B cell (primary cell): Measurements from ENCODE around the gene OTUD3. TPM values are rescaled to one million over a fixed set of nuclear protein-coding genes. Genes with fewer than 3 reads are reported as not detected.

Experiments used
- ATAC-seq: fragments of 200-7000 bp; cut with Tn5 transposase; one replicate; pipeline ENCODE4 v1.10.0; 2021; ENCODE audit warnings: low read depth, mild to moderate bottlenecking, moderate number of reproducible peaks, moderate library complexity
- CTCF ChIA-PET: fragments of 350-600 bp; sonication (Branson Sonifier 250); formaldehyde crosslinking; loops from one replicate; lab custom pipeline; 2021; ENCODE audit warnings: antibody characterized with exemption, inconsistent platforms; lab: Charles Lee
- POLR2A ChIA-PET: fragments of 350-600 bp; sonication (Branson Sonifier 250); formaldehyde crosslinking; loops from one replicate; lab custom pipeline; 2021; ENCODE audit warnings: antibody characterized with exemption; lab: Charles Lee
- DNase-seq: peaks from one replicate; pipeline ENCODE4 v3.0.0; 2013
- H2AFZ ChIP-seq: 2 replicates; pipeline ENCODE4 v1.6.1; 2012; ENCODE audit warnings: mild to moderate bottlenecking, low read depth, low read length; ENCODE audit not compliant: insufficient read depth, poor library complexity, severe bottlenecking
- H3K27ac ChIP-seq, 2 donors: 1 replicate in 1 of 2; 2 replicates in 1 of 2; pipeline ENCODE4 v1.5.1; 2012 to 2013; ENCODE audit warnings: low read length in 2 of 2, mild to moderate bottlenecking in 2 of 2, moderate library complexity in 1 of 2
- H3K27me3 ChIP-seq, 4 experiments: fragments of 200-600 bp in 1 of 4; sonication (generic) in 1 of 4; replicated peaks in 1 of 4; 1 replicate in 2 of 4; 2 replicates in 2 of 4; pipeline versions ENCODE4 v1.6.1 to v1.7.0; 2013 to 2016; ENCODE audit warnings: low read length in 3 of 4, mild to moderate bottlenecking in 2 of 4, mixed read lengths in 1 of 4, moderate library complexity in 1 of 4; ENCODE audit not compliant: insufficient read depth in 4 of 4, control insufficient read depth in 3 of 4; ENCODE audit errors: control extremely low read depth in 1 of 4
- H3K36me3 ChIP-seq, 2 experiments: replicated peaks in 1 of 2; 1 replicate in 1 of 2; 2 replicates in 1 of 2; pipeline versions ENCODE4 v1.6.1 to v1.7.1; 2013; ENCODE audit warnings: low read length in 1 of 2; ENCODE audit not compliant: insufficient read depth in 2 of 2, control insufficient read depth in 1 of 2; ENCODE audit errors: control extremely low read depth in 1 of 2, extremely low read depth in 1 of 2
- H3K4me1 ChIP-seq, 2 donors: fragments of 200-600 bp in 1 of 2; sonication (generic) in 1 of 2; 1 replicate in 1 of 2; 2 replicates in 1 of 2; pipeline versions ENCODE4 v1.5.1 to v1.6.1; 2013 to 2017; ENCODE audit warnings: low read length in 2 of 2; ENCODE audit not compliant: control insufficient read depth in 2 of 2, insufficient read depth in 2 of 2
- H3K4me2 ChIP-seq: replicated peaks from 2 replicates; pipeline ENCODE3; 2012; ENCODE audit warnings: mild to moderate bottlenecking, low read depth, low read length; ENCODE audit not compliant: poor library complexity, severe bottlenecking
- H3K4me3 ChIP-seq, 5 experiments: fragments of 200-600 bp in 1 of 5; sonication (generic) in 1 of 5; 1 replicate in 3 of 5; 2 replicates in 2 of 5; pipeline versions ENCODE4 v1.5.1 to v1.7.0; 2011 to 2016; ENCODE audit warnings: low read length in 4 of 5, mild to moderate bottlenecking in 4 of 5, low read depth in 2 of 5, control low read depth in 1 of 5, moderate library complexity in 1 of 5; ENCODE audit not compliant: insufficient read depth in 1 of 5; ENCODE audit errors: control extremely low read depth in 1 of 5, extremely low read depth in 1 of 5
- H3K79me2 ChIP-seq: fragments of 200-600 bp; sonication (generic); one replicate; pipeline ENCODE4 v1.6.0; 2016; ENCODE audit warnings: low read length; ENCODE audit not compliant: control insufficient read depth, insufficient read depth
- H3K9ac ChIP-seq: fragments of 200-600 bp; sonication (generic); 2 replicates; pipeline ENCODE4 v1.6.1; 2017; ENCODE audit warnings: mild to moderate bottlenecking, low read length, moderate library complexity
- H3K9me3 ChIP-seq, 3 donors: one replicate each; pipeline versions ENCODE4 v1.6.1 to v1.7.1; 2013; ENCODE audit warnings: low read length in 2 of 3; ENCODE audit not compliant: control insufficient read depth in 2 of 3, insufficient read depth in 1 of 3; ENCODE audit errors: control extremely low read depth in 1 of 3
- H4K20me1 ChIP-seq: 2 replicates; pipeline ENCODE4 v1.6.0; 2012; ENCODE audit warnings: mild to moderate bottlenecking, low read length; ENCODE audit not compliant: insufficient read depth, control insufficient read depth, poor library complexity, severe bottlenecking
- H3K27ac Mint-ChIP-seq: one replicate; pipeline ENCODE4 v1.8.0; 2021; ENCODE audit warnings: mixed read lengths
- H3K27me3 Mint-ChIP-seq: one replicate; pipeline ENCODE4 v1.8.0; 2021; ENCODE audit warnings: mixed read lengths
- H3K4me1 Mint-ChIP-seq: one replicate; pipeline ENCODE4 v1.8.0; 2021; ENCODE audit warnings: mixed read lengths
- H3K4me3 Mint-ChIP-seq: one replicate; pipeline ENCODE4 v1.8.0; 2021; ENCODE audit warnings: mixed read lengths
- H3K9me3 Mint-ChIP-seq: one replicate; pipeline ENCODE4 v1.8.0; 2022; ENCODE audit warnings: mixed read lengths; ENCODE audit not compliant: insufficient read depth
- EZH2 ChIP-seq: IDR thresholded peaks from 2 replicates; pipeline ENCODE4 v1.6.1; 2012; ENCODE audit warnings: borderline replicate concordance, low read depth, mild to moderate bottlenecking, moderate library complexity, low read length; ENCODE audit not compliant: insufficient read depth, poor library complexity, severe bottlenecking
- WGBS: methylation state at CpG from one replicate; pipeline ENCODE4 v1.1.5; 2013; ENCODE audit warnings: missing lambda C conversion rate; ENCODE audit not compliant: insufficient coverage; 5-methylcytosine and 5-hydroxymethylcytosine counted together
- intact Hi-C: fragments of 100-400 bp; cut with micrococcal nuclease; formaldehyde crosslinking; loops from one replicate; pipeline ENCODE4 v1.10.0; 2022
- polyA plus RNA-seq: library from polyadenylated mRNA; depleted of rRNA; stranded (reverse); fragments of >200 nt; gene quantifications from 2 replicates; pipeline ENCODE4 v1.2.3, GENCODE V29; 2012
- total RNA-seq, 2 donors: library from RNA; stranded (reverse); fragments of 120-200 nt in 1 of 2; gene quantifications; 1 replicate in 1 of 2; 2 replicates in 1 of 2; pipeline versions ENCODE4 v1.2.3 to v1.2.4, GENCODE V29; 2013 to 2022
- TF ChIP-seq, protein P1 (sequence below): fragments of 200-600 bp; IDR thresholded peaks from one replicate; pipeline ENCODE4 v1.8.0; 2022; ENCODE audit warnings: antibody characterized with exemption, mild to moderate bottlenecking

OTUD3 gene
- total and polyA plus RNA-seq, 2 donors (not counting 1 experiment from before 2014, with no cell fraction given): 4.2 to 19.6 TPM

DNA sequence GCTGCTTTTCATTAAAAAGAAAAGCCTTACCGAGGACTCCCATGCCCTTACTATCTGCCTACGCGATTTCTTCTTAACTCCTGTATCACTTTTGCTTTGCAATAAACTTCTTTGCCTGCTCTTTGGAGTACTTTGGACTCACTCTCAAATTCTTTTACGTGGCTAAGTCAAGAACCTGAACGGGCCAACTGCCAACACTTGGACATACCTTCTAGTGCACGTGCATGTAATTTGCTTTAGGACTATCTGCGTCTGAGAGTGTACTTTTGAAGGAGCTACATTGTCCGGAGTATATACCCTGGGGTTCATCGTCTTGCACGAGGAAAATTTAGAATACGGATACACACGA is 3.6 kb upstream of the OTUD3 start:
- Histone ChIP-seq H3K27me3 (peaks cover 0 to 10% (median 4%) of the 10 kb centered on the region in 4 experiments), H3K4me3 (no peak overlapping the region), H3K36me3 (no peaks in the 10 kb centered on the region), H3K4me1 (peaks cover 8 to 13% of the 10 kb centered on the region in 2 donors), H3K9me3 (peaks cover 0 to 6% (median 0%) of the 10 kb centered on the region in 3 donors), H3K79me2 (peaks cover 12% of the 10 kb centered on the region), H3K9ac (no peak overlapping the region), H4K20me1 (peaks cover 8% of the 10 kb centered on the region), H3K27ac (no peak overlapping the region), H3K4me2 (no peak overlapping the region), H2AFZ (no peak overlapping the region)
- no peak for TF ChIP-seq EZH2
- TF ChIP-seq, protein P1, sequence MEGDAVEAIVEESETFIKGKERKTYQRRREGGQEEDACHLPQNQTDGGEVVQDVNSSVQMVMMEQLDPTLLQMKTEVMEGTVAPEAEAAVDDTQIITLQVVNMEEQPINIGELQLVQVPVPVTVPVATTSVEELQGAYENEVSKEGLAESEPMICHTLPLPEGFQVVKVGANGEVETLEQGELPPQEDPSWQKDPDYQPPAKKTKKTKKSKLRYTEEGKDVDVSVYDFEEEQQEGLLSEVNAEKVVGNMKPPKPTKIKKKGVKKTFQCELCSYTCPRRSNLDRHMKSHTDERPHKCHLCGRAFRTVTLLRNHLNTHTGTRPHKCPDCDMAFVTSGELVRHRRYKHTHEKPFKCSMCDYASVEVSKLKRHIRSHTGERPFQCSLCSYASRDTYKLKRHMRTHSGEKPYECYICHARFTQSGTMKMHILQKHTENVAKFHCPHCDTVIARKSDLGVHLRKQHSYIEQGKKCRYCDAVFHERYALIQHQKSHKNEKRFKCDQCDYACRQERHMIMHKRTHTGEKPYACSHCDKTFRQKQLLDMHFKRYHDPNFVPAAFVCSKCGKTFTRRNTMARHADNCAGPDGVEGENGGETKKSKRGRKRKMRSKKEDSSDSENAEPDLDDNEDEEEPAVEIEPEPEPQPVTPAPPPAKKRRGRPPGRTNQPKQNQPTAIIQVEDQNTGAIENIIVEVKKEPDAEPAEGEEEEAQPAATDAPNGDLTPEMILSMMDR: no peak
- ChIA-PET CTCF (no interaction called here), POLR2A (no interaction called here)
- WGBS: 100% methylated on average over 10 of the region's 12 CpGs
- H3K4me3 Mint-ChIP-seq: no peak overlapping the region
- ATAC-seq: no peak
- no peak overlapping the region for H3K27ac Mint-ChIP-seq
- H3K9me3 Mint-ChIP-seq: no peaks in the 10 kb centered on the region
- no peak for DNase-seq
- H3K27me3 Mint-ChIP-seq: peaks cover 21% of the 10 kb centered on the region
- intact Hi-C loops: no loop called here
- H3K4me1 Mint-ChIP-seq: peaks cover 13% of the 10 kb centered on the region

- H3K4me2 ChIP-seq: no peak overlapping the region
- no peak for ATAC-seq
- H2AFZ ChIP-seq: no peak overlapping the region
- TF ChIP-seq EZH2: no peak
- TF ChIP-seq, protein P1: no peak
- H3K4me3 ChIP-seq: no peak overlapping the region
- H3K27ac ChIP-seq: no peak overlapping the region
- peaks cover 0 to 6% (median 0%) of the 10 kb centered on the region in 3 donors for H3K9me3 ChIP-seq
- Mint-ChIP-seq H3K27me3 (peaks cover 19% of the 10 kb centered on the region), H3K27ac (no peak overlapping the region), H3K4me1 (peaks cover 19% of the 10 kb centered on the region), H3K4me3 (no peak overlapping the region), H3K9me3 (no peaks in the 10 kb centered on the region)
- H3K79me2 ChIP-seq: peaks cover 19% of the 10 kb centered on the region
- no peak for DNase-seq
- intact Hi-C loops: no loop called here
- CTCF ChIA-PET: interaction anchor here (1.6 kb wide), 1 partner anchor 17 kb away, joined by 5 read pairs; no protein-coding TSS in a partner anchor
- peaks cover 0 to 10% (median 4%) of the 10 kb centered on the region in 4 experiments for H3K27me3 ChIP-seq
- H3K9ac ChIP-seq: no peak overlapping the region
- POLR2A ChIA-PET: interaction anchor here (0.6 kb wide), 2 partner anchors 43 to 532 kb away, joined by 3 to 7 read pairs; no protein-coding TSS in a partner anchor
- H3K36me3 ChIP-seq: no peaks in the 10 kb centered on the region
- peaks cover 14% of the 10 kb centered on the region for H4K20me1 ChIP-seq
- 93% methylated on average over 3 of the region's 4 CpGs for WGBS
- H3K4me1 ChIP-seq: peaks cover 12 to 14% of the 10 kb centered on the region in 2 donors
Measured at GRCh38 chr1:19879227-19879626, 3.0 kb upstream of the OTUD3 start.
